HepG2 (cell line): Measurements from ENCODE around the gene SMAD3. TPM values are rescaled to one million over a fixed set of nuclear protein-coding genes. Genes with fewer than 3 reads are reported as not detected.

Experiments
- CBX1 ChIP-seq: IDR thresholded peaks from one replicate; pipeline ENCODE4 v1.6.1; 2016; ENCODE audit warnings: antibody characterized with exemption, low read depth
- CENPT ChIP-seq: sonication (generic); formaldehyde crosslinking; IDR thresholded peaks from 2 replicates; pipeline ENCODE4 v1.8.0; 2022; ENCODE audit warnings: low read depth, mild to moderate bottlenecking, moderate library complexity, missing genetic modification reagents
- DNMT1 ChIP-seq: sonication (generic); formaldehyde crosslinking; IDR thresholded peaks from 2 replicates; pipeline ENCODE4 v1.5.1; 2020; ENCODE audit warnings: mild to moderate bottlenecking, missing genetic modification reagents
- E2F1 ChIP-seq: sonication (generic); formaldehyde crosslinking; IDR thresholded peaks from 2 replicates; pipeline ENCODE4 v1.5.0; 2020; ENCODE audit warnings: missing genetic modification reagents
- EEA1 ChIP-seq: sonication (generic); formaldehyde crosslinking; IDR thresholded peaks from 2 replicates; pipeline ENCODE4 v1.5.1; 2020; ENCODE audit warnings: mild to moderate bottlenecking, missing genetic modification reagents, borderline replicate concordance
- KDM6A ChIP-seq: IDR thresholded peaks from 2 replicates; pipeline ENCODE4 v1.6.1; 2016; ENCODE audit warnings: low read depth
- MIXL1 ChIP-seq: IDR thresholded peaks from 2 replicates; pipeline ENCODE4 v1.6.1; 2016
- MTERF4 ChIP-seq: sonication (generic); formaldehyde crosslinking; IDR thresholded peaks from 2 replicates; pipeline ENCODE4 v1.8.0; 2023; ENCODE audit warnings: mild to moderate bottlenecking, missing genetic modification reagents
- MXI1 ChIP-seq: IDR thresholded peaks from 3 replicates; pipeline ENCODE4 v1.6.1; 2012; ENCODE audit warnings: low read depth, low read length, inconsistent platforms, borderline replicate concordance
- NONO ChIP-seq, 2 experiments: fragments of 450-650 bp in 1 of 2; sonication (generic) in 1 of 2; formaldehyde crosslinking in 1 of 2; IDR thresholded peaks in 1 of 2; conservative IDR thresholded peaks in 1 of 2; 2 replicates each; pipeline versions ENCODE4 v1.6.1 to v1.8.0; 2017 to 2022; ENCODE audit warnings: mild to moderate bottlenecking in 1 of 2, missing genetic modification reagents in 1 of 2, moderate library complexity in 1 of 2
- TMF1 ChIP-seq: sonication (generic); formaldehyde crosslinking; IDR thresholded peaks from 2 replicates; pipeline ENCODE4 v1.8.1; 2022; ENCODE audit warnings: low read depth, missing genetic modification reagents
- TRIM22 ChIP-seq: fragments of 450-650 bp; IDR thresholded peaks from 2 replicates; pipeline ENCODE4 v1.6.1; 2017
- ZBTB1 ChIP-seq: sonication (generic); formaldehyde crosslinking; IDR thresholded peaks from 2 replicates; pipeline ENCODE4 v1.4.0; 2020; ENCODE audit warnings: missing genetic modification reagents, borderline replicate concordance
- ZNF160 ChIP-seq: sonication (generic); formaldehyde crosslinking; IDR thresholded peaks from 2 replicates; pipeline ENCODE4 v1.8.0; 2022; ENCODE audit warnings: mild to moderate bottlenecking, inconsistent platforms, missing genetic modification reagents
- ZNF17 ChIP-seq: sonication (generic); formaldehyde crosslinking; IDR thresholded peaks from 2 replicates; pipeline ENCODE4 v1.5.0; 2020; ENCODE audit warnings: mild to moderate bottlenecking, missing genetic modification reagents
- ZNF275 ChIP-seq: sonication (generic); formaldehyde crosslinking; IDR thresholded peaks from 2 replicates; pipeline ENCODE4 v1.8.0; 2022; ENCODE audit warnings: missing genetic modification reagents, mild to moderate bottlenecking, inconsistent platforms, borderline replicate concordance
- ZNF280D ChIP-seq: sonication (generic); formaldehyde crosslinking; IDR thresholded peaks from 2 replicates; pipeline ENCODE4 v1.5.1; 2020; ENCODE audit warnings: mild to moderate bottlenecking, missing genetic modification reagents
- ZNF296 ChIP-seq: sonication (generic); formaldehyde crosslinking; conservative IDR thresholded peaks from 2 replicates; pipeline ENCODE4 v1.5.0; 2020; ENCODE audit warnings: mild to moderate bottlenecking, missing genetic modification reagents
- ZNF33B ChIP-seq: sonication (generic); formaldehyde crosslinking; IDR thresholded peaks from 2 replicates; pipeline ENCODE4 v1.5.1; 2020; ENCODE audit warnings: mild to moderate bottlenecking, missing genetic modification reagents
- ZNF580 ChIP-seq: IDR thresholded peaks from 2 replicates; pipeline ENCODE4 v1.6.1; 2016; ENCODE audit warnings: low read depth, borderline replicate concordance
- ZNF720 ChIP-seq: sonication (generic); formaldehyde crosslinking; IDR thresholded peaks from 2 replicates; pipeline ENCODE4 v1.4.0; 2020; ENCODE audit warnings: missing genetic modification reagents
- ZNF740 ChIP-seq: sonication (generic); formaldehyde crosslinking; IDR thresholded peaks from 2 replicates; pipeline ENCODE4 v1.4.0; 2020; ENCODE audit warnings: missing genetic modification reagents
- ZNF780A ChIP-seq: sonication (generic); formaldehyde crosslinking; IDR thresholded peaks from 2 replicates; pipeline ENCODE4 v1.8.0; 2022; ENCODE audit warnings: mild to moderate bottlenecking, missing genetic modification reagents, moderate library complexity
- polyA plus RNA-seq, 8 experiments: library from polyadenylated mRNA; depleted of rRNA in 3 of 8; stranded (reverse) in 7 of 8; unstranded in 1 of 8; fragments of >200 nt; fragmentation: Illumina TruSeq in 4 of 8; extraction: Trizol in 4 of 8; gene quantifications; 2 replicates each; pipeline versions ENCODE4 v1.2.1 to v1.2.3, GENCODE V29; 2011 to 2016; ENCODE audit warnings: low read depth in 4 of 8, missing spikeins in 1 of 8, mixed read lengths in 1 of 8; ENCODE audit not compliant: insufficient read depth in 1 of 8
- total RNA-seq, 5 experiments: library from RNA; depleted of rRNA; stranded (reverse); fragments of >200 nt; fragmentation: Illumina TruSeq; extraction: Trizol; gene quantifications; 2 replicates each; pipeline ENCODE4 v1.2.3, GENCODE V29; 2016; ENCODE audit warnings: low read depth in 1 of 5

Gene SMAD3
- total and polyA plus RNA-seq, 2 of the 13 experiments (the other 11 are each of a cell fraction or from before 2014, with no cell fraction given) = 8.6 to 56.3 TPM

- TF ChIP-seq MXI1 = 0 out of 3 replicates have a peak, but pooled peaks have one; percentile 13
- TF ChIP-seq ZNF720 (CRISPR knock-in tag) = no peak
- peak; percentile 41; the same call in 1 of the 2 replicates for TF ChIP-seq KDM6A (CRISPR knock-in tag)
- TF ChIP-seq TMF1 (CRISPR knock-in tag) = no peak
- TF ChIP-seq ZNF580 (CRISPR knock-in tag) = 0 out of 2 replicates have a peak, but pooled peaks have one; percentile 28
- TF ChIP-seq ZNF780A = no peak
- no peak for TF ChIP-seq ZNF160 (CRISPR knock-in tag)
- TF ChIP-seq EEA1 = no peak
- TF ChIP-seq ZNF275 (CRISPR knock-in tag) = no peak
- TF ChIP-seq ZNF17 (CRISPR knock-in tag) = no peak
- TF ChIP-seq DNMT1 (CRISPR knock-in tag) = no peak
- no peak for TF ChIP-seq MTERF4 (CRISPR knock-in tag)
- peak; percentile 58 for TF ChIP-seq MIXL1 (CRISPR knock-in tag)
- no peak for TF ChIP-seq NONO (IDR thresholded peaks at IDR 0.05)
- TF ChIP-seq NONO (CRISPR knock-in tag; conservative IDR thresholded peaks at IDR 0.05) = 0 out of 2 replicates have a peak, but pooled peaks have one; percentile 20
- no peak for TF ChIP-seq ZNF296 (CRISPR knock-in tag)
- TF ChIP-seq ZNF740 (CRISPR knock-in tag) = no peak
- no peak for TF ChIP-seq CENPT (CRISPR knock-in tag)
- TF ChIP-seq CBX1 = no peak
- TF ChIP-seq ZNF33B (CRISPR knock-in tag) = no peak
- no peak for TF ChIP-seq E2F1 (CRISPR knock-in tag)
- TF ChIP-seq ZBTB1 (CRISPR knock-in tag) = no peak
- TF ChIP-seq ZNF280D (CRISPR knock-in tag) = no peak
- TF ChIP-seq TRIM22 = no peak
These were observed 70.1 kb downstream of the SMAD3 start (continued) for GRCh38 chr15:67135494-67135893.
